ENCODE data around the gene DDIT3. TPM values are rescaled to one million over a fixed set of nuclear protein-coding genes. Genes with fewer than 3 reads are reported as not detected.

Gene DDIT3
- total and polyA plus RNA-seq, 11 donors: 11.5 to 60.5 (median 18.5) TPM

GRCh38 chr12:57522011-57522886 lies 1.9 kb upstream of the DDIT3 start, which contains the start of gene MBD6:
MBD6 (plus strand) TSS chr12:57522824; CDS start chr12:57524304, 1,480 bp downstream.
- H3K4me3 ChIP-seq: peak within 1 kb of the TSS; percentile 54 to 94 (median 83)
- ATAC-seq: peak; percentile 10 to 52 (median 44)
- intact Hi-C loops (cut with DNase I): loop anchor here in 2 of 10 donors (2.0 kb wide), 1 partner anchor 25 kb away; the partner anchor contains the start of gene DCTN2 (in 2 of the 2)
- H3K27me3 ChIP-seq: no peaks in the 10 kb centered on the region
- TF ChIP-seq CTCF (IDR thresholded peaks at IDR 0.05): no peak
- TF ChIP-seq POLR2A (IDR thresholded peaks at IDR 0.05): no peak
- peaks cover 0 to 53% (median 36%) of the 10 kb centered on the region in 9 donors for H3K36me3 ChIP-seq
- peaks cover 0 to 62% (median 56%) of the 10 kb centered on the region in 12 donors for H3K4me1 ChIP-seq
- H3K9me3 ChIP-seq: no peaks in the 10 kb centered on the region
- H3K27ac ChIP-seq: peak within 1 kb of the TSS; percentile 94 to 100 (median 98)
- WGBS, 4 donors: 0 to 2% (median 1%) methylated on average over 9 to 57 of the region's 57 CpGs
- peak; percentile 92 to 96 (median 95) for DNase-seq

- WGBS, 4 donors: 29 to 38% (median 34%) methylated on average over 17 of the region's 17 CpGs
- peak overlapping the region in 10 of 12 donors; percentile 73 to 94 (median 86) for H3K4me3 ChIP-seq
- no peaks in the 10 kb centered on the region for H3K9me3 ChIP-seq
- peak in 1 of 4 donors; percentile 18 for ATAC-seq
- intact Hi-C loops (cut with DNase I): loop anchor here in 3 of 10 donors (2.0 kb wide), 2 partner anchors 25 to 97 kb away; partner anchors contain the start of gene DCTN2 (in 2 of the 3)
- peak in 1 of 12 donors; percentile 23 for TF ChIP-seq CTCF (IDR thresholded peaks at IDR 0.05)
- TF ChIP-seq POLR2A (IDR thresholded peaks at IDR 0.05): no peak
- DNase-seq: peak in 4 of 5 donors; percentile 50 to 63 (median 58)
- peaks cover 0 to 69% (median 60%) of the 10 kb centered on the region in 12 donors for H3K4me1 ChIP-seq
- H3K36me3 ChIP-seq: peaks cover 0 to 53% (median 36%) of the 10 kb centered on the region in 9 donors
- H3K27me3 ChIP-seq: no peaks in the 10 kb centered on the region
- peak overlapping the region; percentile 94 to 100 (median 98) for H3K27ac ChIP-seq
Observed at GRCh38 chr12:57521525-57522010, 1.3 kb upstream of the DDIT3 start.

- intact Hi-C loops (cut with DNase I): loop anchor here in 2 of 10 donors (1.0 to 5.0 kb wide), 3 partner anchors 57 to 832 kb away; partner anchors contain the start of gene PTGES3 (in 1 of the 2)
- peak in 2 of 4 donors; percentile 9 to 29 for ATAC-seq
- 0% methylated on average over 8 of the region's 8 CpGs for whole genome bisulfite sequencing, 4 donors
Observed at GRCh38 chr12:57519796-57520052, 590 bp downstream of the DDIT3 start.

More at GRCh38 chr12:57519796-57520052, 590 bp downstream of the DDIT3 start:
- Histone ChIP-seq H3K4me3 (peak overlapping the region; percentile 64 to 99 (median 77)), H3K9me3 (no peaks in the 10 kb centered on the region), H3K36me3 (peaks cover 0 to 53% (median 41%) of the 10 kb centered on the region in 9 donors), H3K27me3 (no peaks in the 10 kb centered on the region), H3K4me1 (peaks cover 0 to 76% (median 55%) of the 10 kb centered on the region in 12 donors), H3K27ac (peak overlapping the region; percentile 85 to 100 (median 96))
- DNase-seq: peak in 3 of 5 donors; percentile 66 to 70 (median 66)
- TF ChIP-seq POLR2A (IDR thresholded peaks at IDR 0.05) (no peak), CTCF (IDR thresholded peaks at IDR 0.05) (no peak)

Data from heart left ventricle (tissue), 16 donors.